Activated T-helper 1 cell treated with Interleukin-2 at 50 U/mL for 16 hours (primary cell): ENCODE measurements around the gene ROBO2.

ENCODE experiments used
- DNase-seq: peaks from one replicate; pipeline ENCODE4 v3.0.0-alpha.2; 2020; ENCODE audit warnings: low read depth

ROBO2 gene

DNA sequence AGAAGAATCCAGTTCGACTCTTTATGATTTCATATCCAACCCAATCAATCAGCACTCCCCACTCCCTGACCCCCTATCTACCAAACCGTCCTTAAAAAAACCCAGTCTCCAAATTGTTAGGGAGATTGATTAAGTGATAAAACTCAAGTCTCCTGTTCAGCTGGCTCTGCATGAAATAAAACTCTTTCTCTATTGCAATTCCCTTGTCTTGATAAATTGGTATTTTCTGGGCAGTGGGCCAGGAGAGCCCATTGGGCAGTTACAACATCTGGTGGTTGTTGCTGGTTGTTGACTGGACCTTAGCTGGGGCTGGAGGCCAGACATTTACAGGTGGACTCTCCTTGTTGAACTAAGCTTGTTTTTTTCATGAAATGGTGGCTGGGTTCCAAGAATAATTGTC is 642.3 kb downstream of the ROBO2 start:
- DNase-seq: no peak

DNA sequence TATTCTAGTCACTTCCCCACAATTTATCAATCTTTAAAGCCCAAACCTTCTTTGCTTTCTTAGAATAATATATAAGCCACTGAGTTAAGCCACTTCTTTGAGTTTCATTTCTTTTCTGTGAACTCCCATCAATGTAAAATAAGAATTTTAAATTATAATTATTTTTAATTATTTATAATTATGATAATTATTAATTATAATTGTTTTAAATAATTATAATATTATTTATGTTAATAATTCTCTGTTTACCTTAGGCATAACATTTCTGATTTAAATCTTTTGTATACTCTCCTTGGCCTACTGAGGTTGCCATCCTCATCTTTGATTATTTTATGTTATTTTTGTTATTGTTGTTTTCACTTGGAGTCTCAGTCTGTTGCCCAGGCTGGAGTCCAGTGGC is 644.2 kb downstream of the ROBO2 start:
- no peak for DNase-seq

DNA sequence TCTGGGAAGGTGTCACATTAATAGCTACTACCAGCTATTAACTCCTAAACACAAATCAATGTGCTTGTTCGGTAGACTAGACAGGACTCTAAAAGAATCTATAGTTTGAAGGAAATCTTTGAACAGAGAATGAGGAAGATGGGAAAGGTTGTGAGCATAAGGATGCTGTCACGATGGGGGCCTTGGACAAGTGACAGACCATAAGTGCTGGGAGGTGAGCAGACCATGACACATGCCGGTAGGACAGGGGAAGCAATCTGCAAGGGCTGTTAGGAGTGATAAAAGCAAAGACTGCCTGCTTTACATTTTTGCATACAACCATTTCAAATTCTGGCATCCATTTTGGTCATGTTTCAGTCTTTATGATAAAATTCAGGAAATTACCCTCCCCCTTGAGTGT is 645.8 kb downstream of the ROBO2 start:
- DNase-seq: no peak

DNA sequence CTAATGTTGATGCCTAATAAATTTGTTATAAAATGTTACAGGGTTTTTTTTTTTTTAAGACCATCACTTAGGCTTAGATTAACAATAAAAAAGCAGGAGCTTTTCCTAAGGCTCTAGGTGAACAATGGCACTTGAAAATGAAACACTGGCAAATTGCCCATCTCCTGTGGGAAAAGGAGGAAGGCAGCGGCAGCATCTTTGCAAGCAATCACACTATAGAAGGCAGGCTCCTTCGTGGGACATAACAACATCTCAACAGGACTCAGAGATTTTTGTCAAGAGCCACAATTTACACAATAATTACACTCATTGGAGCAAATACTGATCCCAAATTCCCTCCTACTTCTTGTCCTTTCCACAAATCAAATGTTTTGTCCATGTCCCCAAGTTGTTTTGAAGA is 646.7 kb downstream of the ROBO2 start:
- DNase-seq: no peak

DNA sequence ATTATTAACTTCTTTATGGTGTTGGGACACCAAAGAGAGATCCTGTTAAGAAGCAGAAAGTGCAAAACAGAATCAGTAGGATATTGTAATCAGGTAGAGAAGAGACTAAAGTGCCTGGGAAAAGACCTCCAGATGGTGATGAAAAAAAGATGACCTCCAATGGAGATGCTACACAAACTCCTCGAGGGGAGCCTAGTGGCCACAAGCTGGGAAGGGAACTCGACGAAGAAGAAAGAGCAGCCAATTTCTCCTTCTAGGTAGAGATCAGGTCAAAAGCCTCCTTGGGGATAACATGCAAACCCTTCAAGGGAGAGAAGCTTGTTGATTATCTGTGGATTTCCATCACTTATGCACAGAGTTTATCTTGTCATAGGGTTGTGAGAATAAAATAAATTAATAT is 647.6 kb downstream of the ROBO2 start:
- DNase-seq: no peak

DNA sequence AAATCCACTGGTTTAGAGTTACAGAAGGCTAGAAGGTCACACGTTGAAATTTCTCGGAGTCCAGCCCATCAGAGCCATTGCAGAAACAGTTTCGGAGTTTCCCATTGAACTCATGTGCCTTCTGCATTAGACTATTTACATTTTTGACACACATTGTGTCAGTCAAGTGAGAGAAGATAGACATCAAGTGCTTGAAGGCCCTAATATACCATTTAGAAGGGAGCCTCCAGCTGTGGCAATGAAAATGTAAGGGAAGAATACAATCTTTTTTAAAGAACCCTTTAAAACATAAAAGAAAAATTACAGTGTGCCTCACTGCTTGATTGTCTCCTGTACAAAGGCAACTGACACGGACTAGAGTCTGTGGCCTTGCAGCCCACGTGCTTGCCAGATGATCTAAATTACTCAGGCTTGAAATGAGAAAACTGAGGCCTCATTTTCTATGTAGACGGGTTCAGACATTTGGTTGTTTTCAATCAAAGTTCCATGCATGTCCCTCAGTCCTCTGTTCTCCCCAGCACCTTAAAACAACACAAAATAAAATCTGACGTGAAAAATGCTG is 650.5 kb downstream of the ROBO2 start:
- DNase-seq: no peak

DNA sequence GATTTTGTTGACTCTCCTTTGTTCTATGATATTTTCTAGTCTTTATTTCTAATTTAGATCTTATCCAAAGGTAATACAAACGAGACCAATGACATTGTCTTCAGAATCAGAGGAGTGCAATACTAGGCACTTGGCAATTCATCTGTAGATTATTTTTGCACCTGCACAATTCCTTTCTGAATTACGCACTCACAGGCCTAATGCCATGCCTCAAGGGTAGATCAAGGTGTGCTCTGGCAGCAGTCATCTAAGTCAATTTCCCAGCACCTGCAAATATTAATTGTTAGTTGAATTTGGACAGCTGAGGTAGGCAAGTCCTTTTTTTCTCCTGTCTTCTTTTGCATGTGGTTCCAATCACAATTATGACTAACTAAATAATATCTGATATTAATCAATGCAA is 653.2 kb downstream of the ROBO2 start:
- no peak for DNase-seq

DNA sequence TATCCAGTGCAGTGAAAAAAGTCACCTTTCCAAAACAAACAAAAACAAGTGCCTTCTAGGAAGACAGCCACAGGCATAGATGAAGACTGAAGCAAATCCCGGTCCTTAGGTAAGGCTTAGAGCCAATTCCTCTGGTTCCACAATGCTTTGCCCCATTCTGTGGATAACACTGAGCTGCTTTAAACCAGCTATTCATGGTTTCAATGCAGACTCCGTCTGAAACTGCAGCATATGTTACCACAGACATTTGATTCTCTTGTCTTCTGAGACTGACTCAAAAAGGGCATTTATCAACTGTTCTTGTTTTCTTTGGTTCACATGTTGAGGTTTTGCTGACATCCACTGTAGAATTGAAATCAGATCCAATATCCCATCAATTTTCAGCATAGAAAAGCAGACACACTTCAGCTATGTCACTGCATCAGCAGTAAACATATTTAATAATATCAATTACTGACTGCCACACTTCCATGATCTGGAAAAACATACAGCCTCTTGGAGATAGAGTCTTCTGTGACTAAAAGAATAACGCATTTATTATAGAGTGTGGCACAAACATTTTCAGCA is 659.3 kb downstream of the ROBO2 start:
- no peak for DNase-seq
